ENCODE data around the gene MOGAT3. TPM values are rescaled to one million over a fixed set of nuclear protein-coding genes. Genes with fewer than 3 reads are reported as not detected.

MOGAT3 gene, protein sequence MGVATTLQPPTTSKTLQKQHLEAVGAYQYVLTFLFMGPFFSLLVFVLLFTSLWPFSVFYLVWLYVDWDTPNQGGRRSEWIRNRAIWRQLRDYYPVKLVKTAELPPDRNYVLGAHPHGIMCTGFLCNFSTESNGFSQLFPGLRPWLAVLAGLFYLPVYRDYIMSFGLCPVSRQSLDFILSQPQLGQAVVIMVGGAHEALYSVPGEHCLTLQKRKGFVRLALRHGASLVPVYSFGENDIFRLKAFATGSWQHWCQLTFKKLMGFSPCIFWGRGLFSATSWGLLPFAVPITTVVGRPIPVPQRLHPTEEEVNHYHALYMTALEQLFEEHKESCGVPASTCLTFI
- not detected in 2 replicates for total RNA-seq

DNA sequence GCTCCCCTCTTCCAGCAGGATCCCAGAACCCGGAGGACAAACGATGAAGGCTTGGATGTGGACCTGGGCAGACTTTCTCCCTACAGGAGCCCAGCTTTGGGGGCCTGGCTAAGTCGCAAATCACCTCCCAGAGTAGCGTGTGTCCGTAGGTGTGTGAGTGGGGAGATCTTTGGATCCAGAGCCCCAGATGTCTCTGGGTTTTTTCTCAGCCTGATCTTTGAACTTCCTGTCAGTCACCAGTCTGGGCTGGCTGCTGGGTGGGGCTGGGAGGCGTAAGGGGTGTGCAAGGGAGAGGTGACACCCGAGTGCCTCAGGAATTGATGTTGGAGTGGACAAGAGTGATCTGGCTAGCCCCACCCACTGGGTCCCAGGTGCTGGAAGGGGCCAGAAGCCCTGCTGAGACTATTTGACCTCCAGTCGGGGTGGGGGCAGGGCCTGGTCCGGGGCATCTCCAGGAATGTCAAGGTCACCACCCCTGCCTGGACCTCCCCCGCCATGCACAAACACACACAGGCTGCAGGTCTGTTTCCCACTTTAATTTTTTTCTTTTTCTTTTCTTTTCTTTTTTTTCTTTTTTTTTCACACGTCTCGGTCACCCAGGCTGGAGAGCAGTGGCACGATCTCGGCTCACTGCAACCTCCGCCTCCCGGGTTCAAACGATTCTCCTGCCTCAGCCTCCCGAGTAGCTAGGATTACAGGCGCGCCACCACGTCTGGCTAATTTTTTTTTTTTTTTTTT, at the start of gene MOGAT3:
MOGAT3 (minus strand) TSS at position 175 of the 738 bp plus-strand sequence. CDS start 182 bp downstream, outside the sequence.

DNA sequence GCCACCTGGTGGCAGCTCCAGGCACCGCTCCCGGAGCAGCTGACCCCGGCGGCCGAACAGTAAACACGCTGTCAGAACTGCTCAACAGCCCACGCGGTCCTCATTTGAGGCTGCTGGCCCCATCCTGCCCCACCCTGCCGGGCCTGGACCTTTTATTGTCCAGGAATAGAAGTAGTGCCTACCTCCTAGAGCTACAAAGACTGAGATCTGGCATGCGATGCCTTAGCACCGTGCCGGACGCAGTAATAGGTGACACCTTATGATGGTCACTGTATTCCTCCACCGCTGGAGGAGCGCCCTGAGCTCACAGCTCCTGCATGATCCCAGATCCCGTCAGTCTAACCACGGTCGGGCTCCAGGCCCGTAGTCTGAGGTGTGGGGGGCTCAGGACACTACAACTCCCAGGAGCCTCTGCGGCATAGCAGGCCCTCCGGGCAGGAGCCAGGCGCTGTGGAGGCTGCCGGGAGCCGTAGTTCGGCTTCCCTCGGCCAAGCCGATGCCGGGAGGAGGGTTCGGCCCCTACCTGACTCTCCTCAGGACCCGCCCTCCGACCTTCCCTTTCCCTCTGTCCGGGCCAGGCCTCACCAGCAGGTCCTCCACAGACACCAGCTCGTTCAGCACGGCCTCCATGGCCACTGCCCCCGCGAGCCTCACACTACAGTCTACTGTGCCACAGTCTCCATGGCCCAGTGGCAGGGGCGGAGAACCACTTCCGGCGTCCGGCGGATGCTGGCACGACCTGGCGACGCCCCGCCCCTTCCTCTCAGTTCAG, 43.7 kb upstream of the MOGAT3 start, which contains the start of gene FIS1:
FIS1 (minus strand) TSS at position 707 of the 772 bp plus-strand sequence; CDS start at position 630, 77 bp downstream.

DNA sequence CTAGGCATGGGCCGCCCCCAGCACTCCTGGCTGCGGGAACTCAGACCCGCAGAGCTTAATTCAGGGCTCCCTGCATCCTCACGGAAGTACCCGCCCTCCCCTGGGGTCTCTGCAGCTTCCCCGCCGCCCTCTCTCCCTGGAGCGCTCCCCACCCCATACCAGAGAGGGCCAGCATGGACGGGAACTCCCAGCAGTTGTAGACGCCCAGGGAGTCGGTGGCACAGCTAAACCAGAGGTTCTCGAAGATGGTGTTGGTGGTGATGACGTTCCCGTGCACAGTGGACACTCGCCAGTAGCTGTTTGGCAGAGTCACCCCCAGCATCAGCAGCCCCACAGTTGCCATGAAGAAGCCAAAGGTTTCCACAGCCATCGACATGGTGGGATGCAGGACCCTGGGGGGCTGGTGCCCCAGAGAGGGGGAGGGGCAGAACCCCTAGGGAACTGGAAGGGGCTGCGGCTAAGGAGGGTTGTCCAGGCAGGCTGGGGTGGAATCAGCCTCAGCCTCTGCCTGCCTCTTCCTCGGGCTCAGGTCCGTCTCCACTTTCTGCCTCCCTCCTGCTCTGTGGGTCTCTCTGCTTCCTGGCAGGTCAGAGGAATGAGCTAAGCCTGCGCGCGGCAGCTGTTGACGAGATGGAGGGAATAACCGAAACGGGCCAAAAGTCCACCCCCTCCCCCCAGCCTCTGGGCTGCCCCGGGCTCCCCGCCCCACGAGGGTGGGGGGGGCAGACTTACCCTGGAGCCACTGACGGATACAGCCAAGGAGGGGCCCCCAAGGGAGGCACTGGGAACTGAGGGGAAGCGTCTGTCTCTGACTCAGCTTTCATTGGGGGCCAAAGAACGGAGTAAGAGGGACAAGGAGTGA, 36.6 kb upstream of the MOGAT3 start, which contains the start of gene CLDN15:
CLDN15 (minus strand) TSS at position 597 of the 862 bp plus-strand sequence; CDS start at position 376, 221 bp downstream.

DNA sequence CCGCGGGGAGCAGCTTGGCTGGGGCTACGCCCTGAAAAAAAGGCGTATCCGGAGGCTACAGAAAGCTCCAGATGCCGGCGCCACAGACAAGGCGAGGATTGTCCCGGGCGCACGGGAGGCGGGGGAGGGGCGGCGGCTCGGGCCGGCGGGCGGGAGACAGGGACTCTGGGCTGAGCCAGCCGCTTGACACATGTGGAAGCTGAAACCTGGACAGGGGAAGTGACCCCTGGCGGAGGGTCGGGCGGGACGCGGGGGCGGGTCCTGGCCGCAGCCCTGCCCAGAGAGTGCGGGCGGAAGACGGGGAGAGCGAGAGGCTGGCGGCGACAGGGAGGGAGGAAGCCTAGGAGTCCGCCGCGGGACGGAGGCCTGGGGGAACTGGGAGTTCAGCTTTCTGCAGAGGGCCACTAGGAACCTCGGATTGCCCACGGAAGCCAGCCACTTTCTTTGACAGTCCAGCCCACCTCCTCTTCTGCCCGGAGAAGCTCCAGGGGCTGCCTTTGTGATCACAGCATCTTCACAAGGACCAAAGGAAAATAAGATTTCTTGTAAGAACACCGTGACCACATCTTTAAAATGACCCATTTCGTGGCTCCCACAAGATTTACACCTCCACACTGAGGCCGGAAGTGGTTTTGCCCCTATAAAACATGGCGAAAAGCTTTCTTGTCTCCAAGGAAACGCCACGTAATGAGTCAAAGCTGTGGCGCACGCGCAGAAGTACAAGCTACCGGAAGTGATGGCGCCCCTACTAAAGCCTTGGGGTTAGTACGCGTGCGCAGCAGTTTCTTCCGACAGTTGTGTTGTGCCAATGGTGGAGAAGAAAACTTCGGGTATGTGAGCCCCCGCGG, 16.8 kb upstream of the MOGAT3 start, which contains the start of the genes PLOD3 and ZNHIT1:
PLOD3 (minus strand) TSS at position 194 of the 848 bp plus-strand sequence. CDS start 307 bp downstream, outside the sequence.
ZNHIT1 (plus strand) TSS at position 778 of the 848 bp plus-strand sequence; CDS start at position 809, 31 bp downstream.

DNA sequence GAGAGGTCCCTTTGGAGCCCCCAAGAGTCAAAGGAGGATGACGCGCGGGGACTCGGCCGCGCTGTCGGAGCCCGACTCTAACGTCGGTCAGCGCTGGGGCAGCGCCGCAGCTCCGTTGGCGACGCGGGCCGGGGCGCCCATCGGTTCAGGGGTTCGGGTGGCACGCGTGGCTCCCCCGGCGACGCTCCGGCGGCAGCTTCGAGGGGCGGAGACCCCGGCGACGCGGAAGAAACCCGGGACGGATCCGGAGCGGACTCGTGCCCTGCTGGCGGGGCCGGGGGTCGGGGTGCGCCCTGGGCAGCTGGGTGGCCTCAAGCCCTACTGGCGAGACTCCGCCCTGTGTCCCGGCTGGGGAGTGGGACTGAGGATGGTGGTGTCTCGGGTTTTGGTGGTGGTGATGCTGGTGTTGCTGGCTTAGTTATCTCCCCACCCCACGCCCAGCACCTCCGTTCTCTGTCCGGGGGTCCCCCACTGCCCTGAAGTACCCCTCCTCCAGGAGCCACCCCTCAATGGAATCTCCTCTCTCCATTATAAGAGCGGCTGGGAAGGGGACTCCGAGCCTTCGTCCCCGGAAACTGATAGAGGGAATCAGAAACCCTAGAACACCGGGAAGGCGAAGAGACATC, 20.6 kb downstream of the MOGAT3 start, which contains the start of gene NAT16:
NAT16 (minus strand) TSS at position 164 of the 626 bp plus-strand sequence. CDS start 5,486 bp downstream, outside the sequence.

DNA sequence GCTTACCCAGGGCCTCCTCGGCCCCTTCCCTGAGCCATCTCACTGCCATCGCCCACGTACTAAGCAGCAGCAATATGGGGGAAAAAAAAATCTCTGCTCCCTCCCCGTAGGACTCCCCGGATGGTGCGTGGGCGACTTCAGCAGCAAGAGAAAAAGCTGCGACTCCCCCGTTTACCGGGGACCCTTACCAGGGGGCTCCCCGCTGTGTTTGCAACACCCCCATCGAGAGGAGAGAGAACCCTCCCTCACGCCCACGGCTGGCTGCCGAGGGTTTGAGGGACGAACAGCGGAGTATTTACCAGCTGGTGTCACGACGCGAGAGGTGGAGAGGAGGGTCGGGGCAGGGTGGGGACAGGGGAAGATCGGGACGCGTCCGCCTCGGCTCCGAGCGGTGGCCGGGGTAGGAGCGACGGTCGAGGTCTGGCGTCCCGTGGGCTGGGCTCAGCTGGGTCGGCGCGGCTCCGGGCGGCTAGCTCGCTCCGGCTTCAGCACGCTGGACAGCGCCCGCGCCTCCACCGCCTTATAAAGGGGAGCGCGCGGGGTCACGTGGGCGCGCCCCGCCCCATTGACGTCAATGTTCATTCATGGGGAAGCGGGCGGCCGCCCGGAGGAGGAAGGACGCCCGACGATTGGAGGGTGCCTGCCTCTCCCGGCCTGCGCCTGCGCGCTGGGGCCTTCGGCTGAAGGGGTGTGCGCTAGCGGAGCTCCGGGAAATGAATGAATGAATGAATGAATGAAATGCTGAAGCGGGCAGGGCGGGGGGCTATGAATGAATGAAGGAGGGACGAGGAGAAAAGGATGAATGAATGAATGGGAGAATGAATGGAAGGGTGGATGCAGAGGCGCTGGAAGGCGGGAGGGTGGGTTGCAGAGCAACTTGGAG, 35.5 kb downstream of the MOGAT3 start, which contains the start of gene VGF:
VGF (minus strand) TSS at position 495 of the 883 bp plus-strand sequence. CDS start 726 bp downstream, outside the sequence.

DNA sequence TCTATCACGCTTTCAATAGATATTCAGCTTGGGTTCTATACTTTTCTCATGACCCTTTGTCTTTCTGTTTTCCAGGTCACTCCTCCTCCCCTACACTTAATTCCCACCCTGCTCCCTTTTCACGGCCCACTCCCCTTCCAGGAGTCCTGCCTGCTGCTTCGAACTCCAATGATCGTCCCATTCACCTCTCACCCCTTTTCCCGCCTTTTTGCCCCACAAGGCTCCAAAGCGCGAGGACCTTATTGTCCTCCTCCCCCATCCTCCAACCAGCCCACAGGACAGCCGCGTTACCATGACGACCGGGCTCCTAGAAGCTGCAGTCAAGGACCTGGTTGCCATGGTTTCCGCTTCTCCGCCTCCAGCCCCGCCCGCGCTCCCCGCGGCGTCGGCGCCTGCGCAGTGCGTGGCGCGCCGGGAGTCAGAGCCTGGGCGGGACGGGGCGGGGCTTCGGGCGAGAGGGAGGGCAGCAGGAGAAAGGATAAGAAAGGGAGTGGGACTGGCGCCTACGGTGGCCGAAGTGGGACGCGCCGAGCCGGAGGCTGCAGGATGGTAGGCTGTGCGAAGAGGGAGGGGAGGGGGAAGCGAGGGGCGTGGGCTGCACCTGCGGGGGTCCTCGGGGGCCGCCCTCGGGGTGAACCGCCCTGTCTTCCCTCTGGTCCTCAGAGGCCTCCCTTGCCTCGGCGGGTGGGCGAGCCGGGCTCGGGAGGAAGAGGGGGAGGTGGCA, 46.7 kb downstream of the MOGAT3 start, which contains the start of gene AP1S1:
AP1S1 (plus strand) TSS at position 508 of the 724 bp plus-strand sequence; CDS start at position 547, 39 bp downstream.

Other genes with a start within 250 kb of the MOGAT3 start
- gene MUC12, start 231.5 kb downstream of the MOGAT3 start, total RNA-seq = under 0.01 TPM in 1 of 2 replicates, not detected in the other
- not detected in 2 replicates for gene MUC17, start 181.0 kb downstream of the MOGAT3 start, total RNA-seq
- 7.2 and 7.9 TPM in 2 replicates for gene TRIM56, start 115.6 kb downstream of the MOGAT3 start, total RNA-seq
- gene SERPINE1, start 73.9 kb downstream of the MOGAT3 start, total RNA-seq = 166 and 251 TPM in 2 replicates
- gene AP1S1, start 46.6 kb downstream of the MOGAT3 start, total RNA-seq = 187 and 227 TPM in 2 replicates
- gene VGF, start 35.5 kb downstream of the MOGAT3 start, total RNA-seq = 0.09 and 0.14 TPM in 2 replicates
- gene NAT16, start 20.7 kb downstream of the MOGAT3 start, total RNA-seq = not detected in 2 replicates
- gene PLOD3, start 16.5 kb upstream of the MOGAT3 start, total RNA-seq = 33.3 and 47.8 TPM in 2 replicates
- gene ZNHIT1, start 17.1 kb upstream of the MOGAT3 start, total RNA-seq = 113 and 142 TPM in 2 replicates
- 2.0 and 3.1 TPM in 2 replicates for gene CLDN15, start 36.8 kb upstream of the MOGAT3 start, total RNA-seq
- 212 and 237 TPM in 2 replicates for gene FIS1, start 44.0 kb upstream of the MOGAT3 start, total RNA-seq
- gene IFT22, start 120.8 kb upstream of the MOGAT3 start, total RNA-seq = 15.4 and 16.5 TPM in 2 replicates
- not detected in 2 replicates for gene COL26A1, start 161.8 kb upstream of the MOGAT3 start, total RNA-seq

All from airway epithelial cell (primary cell).